ENCODE results near the gene BAMBI.

The BAMBI gene

DNA sequence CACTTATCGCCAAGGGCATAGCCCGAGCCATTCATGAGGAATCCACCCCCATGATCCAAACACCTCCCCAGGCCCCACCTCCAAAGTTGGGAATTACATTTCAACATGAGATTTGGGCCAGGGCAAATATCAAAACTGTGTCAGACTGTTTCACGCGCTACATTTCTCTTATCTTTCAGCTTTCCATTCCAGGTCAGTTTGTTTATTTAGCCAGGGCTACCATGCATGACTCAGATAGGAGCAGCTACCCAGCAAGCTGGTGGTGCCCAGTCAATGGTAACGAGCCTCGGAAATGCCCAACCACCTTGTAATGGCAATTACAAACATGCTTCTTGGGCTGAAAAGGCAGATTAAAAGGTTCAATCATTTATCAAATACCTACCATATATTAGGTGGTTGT lies 43.6 kb upstream of the BAMBI start:
- H3K9ac ChIP-seq = no peak overlapping the region
- H3K79me2 ChIP-seq = no peaks in the 10 kb centered on the region
- H3K9me3 ChIP-seq (ENCODE audit: control insufficient read depth, low read length) = no peaks in the 10 kb centered on the region
- peak overlapping the region; percentile 41 for H3K4me2 ChIP-seq (ENCODE audit: low read length)
- H3K4me3 ChIP-seq (ENCODE audit: low read depth, low read length) = no peak overlapping the region
- no peaks in the 10 kb centered on the region for H3K27me3 ChIP-seq (ENCODE audit: control insufficient read depth, insufficient read depth, low read length)
- TF ChIP-seq CTCF (IDR thresholded peaks at IDR 0.05) = no peak
- peak overlapping the region; percentile 16 for H3K27ac ChIP-seq
- no peaks in the 10 kb centered on the region for H3K36me3 ChIP-seq (ENCODE audit: control insufficient read depth, insufficient read depth, low read length)
- no peak overlapping the region for H2AFZ ChIP-seq
- H3K4me1 ChIP-seq = peaks cover 10% of the 10 kb centered on the region

GRCh38 chr10:28637346-28637745 lies 40.0 kb upstream of the BAMBI start:
- H3K27me3 ChIP-seq (ENCODE audit: control insufficient read depth, insufficient read depth, low read length) = no peaks in the 10 kb centered on the region
- no peak overlapping the region for H3K4me2 ChIP-seq (ENCODE audit: low read length)
- no peaks in the 10 kb centered on the region for H3K79me2 ChIP-seq
- no peaks in the 10 kb centered on the region for H3K36me3 ChIP-seq (ENCODE audit: control insufficient read depth, insufficient read depth, low read length)
- H3K4me3 ChIP-seq (ENCODE audit: low read depth, low read length) = no peak overlapping the region
- no peak overlapping the region for H3K27ac ChIP-seq
- no peak overlapping the region for H2AFZ ChIP-seq
- H3K4me1 ChIP-seq = peaks cover 10% of the 10 kb centered on the region
- no peak for TF ChIP-seq CTCF (IDR thresholded peaks at IDR 0.05)
- H3K9ac ChIP-seq = no peak overlapping the region
- H3K9me3 ChIP-seq (ENCODE audit: control insufficient read depth, low read length) = no peaks in the 10 kb centered on the region

GRCh38 chr10:28638392-28638791 lies 38.9 kb upstream of the BAMBI start:
- Histone ChIP-seq H3K4me1 (peaks cover 10% of the 10 kb centered on the region), H3K9me3 (ENCODE audit: control insufficient read depth, low read length) (no peaks in the 10 kb centered on the region), H3K27me3 (ENCODE audit: control insufficient read depth, insufficient read depth, low read length) (no peaks in the 10 kb centered on the region), H2AFZ (no peak overlapping the region), H3K36me3 (ENCODE audit: control insufficient read depth, insufficient read depth, low read length) (no peaks in the 10 kb centered on the region), H3K4me3 (ENCODE audit: low read depth, low read length) (no peak overlapping the region), H3K4me2 (ENCODE audit: low read length) (no peak overlapping the region), H3K27ac (no peak overlapping the region), H3K9ac (no peak overlapping the region), H3K79me2 (no peaks in the 10 kb centered on the region)
- no peak for TF ChIP-seq CTCF (IDR thresholded peaks at IDR 0.05)

- Histone ChIP-seq H2AFZ (no peak overlapping the region), H3K27me3 (ENCODE audit: control insufficient read depth, insufficient read depth, low read length) (no peaks in the 10 kb centered on the region), H3K4me2 (ENCODE audit: low read length) (no peak overlapping the region), H3K4me1 (no peaks in the 10 kb centered on the region), H3K4me3 (ENCODE audit: low read depth, low read length) (no peak overlapping the region), H3K79me2 (no peaks in the 10 kb centered on the region), H3K9ac (no peak overlapping the region), H3K36me3 (ENCODE audit: control insufficient read depth, insufficient read depth, low read length) (no peaks in the 10 kb centered on the region), H3K9me3 (ENCODE audit: control insufficient read depth, low read length) (no peaks in the 10 kb centered on the region), H3K27ac (no peak overlapping the region)
- no peak for TF ChIP-seq CTCF (IDR thresholded peaks at IDR 0.05)
These were observed 36.8 kb upstream of the BAMBI start for GRCh38 chr10:28640551-28640950.

GRCh38 chr10:28644647-28645046 lies 32.7 kb upstream of the BAMBI start:
- Histone ChIP-seq H3K4me1 (no peaks in the 10 kb centered on the region), H3K36me3 (ENCODE audit: control insufficient read depth, insufficient read depth, low read length) (no peaks in the 10 kb centered on the region), H3K27me3 (ENCODE audit: control insufficient read depth, insufficient read depth, low read length) (no peaks in the 10 kb centered on the region), H3K9me3 (ENCODE audit: control insufficient read depth, low read length) (no peaks in the 10 kb centered on the region), H3K27ac (no peak overlapping the region), H3K79me2 (no peaks in the 10 kb centered on the region), H3K4me2 (ENCODE audit: low read length) (no peak overlapping the region), H3K4me3 (ENCODE audit: low read depth, low read length) (no peak overlapping the region), H2AFZ (no peak overlapping the region), H3K9ac (no peak overlapping the region)
- TF ChIP-seq CTCF (IDR thresholded peaks at IDR 0.05) = no peak
